MV-4-11 (cell line): ENCODE measurements around the gene AHR.
"Not testable (repeated sequence)": the region's sequence is repeated elsewhere in the genome, so short reads cannot be mapped to it uniquely, and the experiment has no call there.

ENCODE experiments used
- DNase-seq: peaks from one replicate; lab custom pipeline; 2025; lab: John Stamatoyannopoulos, UW

AHR gene

DNA sequence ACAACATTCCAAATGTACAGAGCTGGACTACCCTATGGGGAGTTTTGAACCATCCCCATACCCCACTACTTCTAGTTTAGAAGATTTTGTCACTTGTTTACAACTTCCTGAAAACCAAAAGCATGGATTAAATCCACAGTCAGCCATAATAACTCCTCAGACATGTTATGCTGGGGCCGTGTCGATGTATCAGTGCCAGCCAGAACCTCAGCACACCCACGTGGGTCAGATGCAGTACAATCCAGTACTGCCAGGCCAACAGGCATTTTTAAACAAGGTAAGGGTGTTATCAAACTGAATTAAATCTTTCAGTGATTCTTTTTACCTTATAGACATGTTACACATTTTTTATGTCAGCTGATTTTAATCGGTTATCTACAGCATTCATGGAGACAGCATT is 41.5 kb downstream of the AHR start:
- DNase-seq, result peak; percentile 19

DNA sequence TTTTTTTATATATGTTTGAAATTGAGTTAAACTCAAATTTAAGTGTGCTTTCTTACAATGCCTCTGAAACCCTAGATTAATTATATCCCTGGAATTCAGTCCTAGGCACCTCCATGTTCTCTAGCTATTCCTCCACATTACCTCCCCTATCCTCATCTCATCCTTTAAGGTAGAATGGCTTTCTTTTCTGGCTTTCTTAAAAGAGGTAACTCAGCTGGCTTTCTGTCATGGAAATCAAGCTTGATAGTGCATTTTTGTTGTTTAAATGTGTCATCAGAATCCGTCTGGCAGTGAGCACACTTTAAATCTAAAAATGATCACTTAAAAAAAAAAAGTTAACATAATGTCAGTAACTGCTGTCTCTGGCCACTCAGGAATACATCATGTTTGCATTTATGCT is 42.2 kb downstream of the AHR start:
- DNase-seq, result no peak

DNA sequence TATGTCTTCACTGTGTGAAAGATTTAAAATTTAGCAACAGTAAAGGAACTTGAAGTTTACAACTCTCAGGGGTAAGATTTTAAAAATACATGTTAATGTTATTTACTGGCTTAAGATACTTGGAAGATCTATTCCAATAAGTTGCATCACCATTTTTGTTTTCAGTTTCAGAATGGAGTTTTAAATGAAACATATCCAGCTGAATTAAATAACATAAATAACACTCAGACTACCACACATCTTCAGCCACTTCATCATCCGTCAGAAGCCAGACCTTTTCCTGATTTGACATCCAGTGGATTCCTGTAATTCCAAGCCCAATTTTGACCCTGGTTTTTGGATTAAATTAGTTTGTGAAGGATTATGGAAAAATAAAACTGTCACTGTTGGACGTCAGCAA is 44.3 kb downstream of the AHR start:
- no peak for DNase-seq

DNA sequence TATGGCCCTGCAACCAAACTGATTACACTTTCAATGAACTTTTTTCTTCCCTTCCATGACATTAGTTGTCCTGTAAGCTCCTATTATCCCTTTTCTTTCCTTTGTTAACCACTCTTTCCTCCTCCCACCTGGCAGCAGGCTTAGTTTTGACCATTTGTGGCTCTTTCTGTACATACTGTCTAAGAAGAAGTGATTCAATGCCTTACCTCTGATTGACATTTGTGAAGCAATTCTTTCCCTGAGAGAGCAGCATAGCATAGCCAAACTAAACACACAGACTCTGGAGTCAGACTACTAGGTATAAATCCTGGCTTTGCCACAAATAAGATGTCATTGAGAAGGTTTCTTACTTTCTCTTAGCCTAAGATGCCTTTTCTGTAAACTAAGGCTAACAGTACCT is 48.9 kb downstream of the AHR start:
- DNase-seq, result no peak

DNA sequence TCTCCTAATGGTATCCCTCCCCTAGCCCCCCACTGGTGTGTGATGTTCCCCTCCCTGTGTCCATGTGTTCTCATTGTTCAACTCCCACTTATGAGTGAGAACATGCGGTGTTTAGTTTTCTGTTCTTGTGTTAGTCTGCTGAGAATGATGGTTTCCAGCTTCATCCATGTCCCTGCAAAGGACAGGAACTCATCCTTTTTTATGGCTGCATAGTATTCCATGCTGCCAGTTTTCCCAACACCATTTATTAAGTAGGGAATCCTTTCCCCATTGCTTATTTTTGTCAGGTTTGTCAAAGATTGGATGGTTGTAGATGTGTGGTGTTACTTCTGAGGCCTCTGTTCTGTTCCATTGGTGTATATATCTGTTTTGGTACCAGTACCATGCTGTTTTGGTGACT is 50.5 kb downstream of the AHR start:
- DNase-seq, result not testable (repeated sequence)

DNA sequence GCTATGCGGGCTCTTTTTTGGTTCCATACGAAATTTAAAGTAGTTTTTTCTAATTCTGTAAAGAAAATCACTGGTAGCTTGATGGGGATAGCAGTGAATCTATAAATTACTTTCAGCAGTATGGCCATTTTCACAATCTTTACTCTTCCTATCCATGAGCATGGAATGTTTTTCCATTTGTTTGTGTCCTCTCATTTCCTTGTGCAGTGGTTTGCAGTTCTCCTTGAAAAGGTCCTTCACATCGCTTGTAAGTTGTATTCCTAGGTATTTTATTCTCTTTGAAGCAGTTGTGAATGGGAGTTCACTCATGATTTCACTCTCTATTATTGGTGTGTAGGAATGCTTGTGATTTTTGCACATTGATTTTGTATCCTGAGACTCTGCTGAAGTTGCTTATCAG is 51.9 kb downstream of the AHR start:
- not testable (repeated sequence) for DNase-seq

DNA sequence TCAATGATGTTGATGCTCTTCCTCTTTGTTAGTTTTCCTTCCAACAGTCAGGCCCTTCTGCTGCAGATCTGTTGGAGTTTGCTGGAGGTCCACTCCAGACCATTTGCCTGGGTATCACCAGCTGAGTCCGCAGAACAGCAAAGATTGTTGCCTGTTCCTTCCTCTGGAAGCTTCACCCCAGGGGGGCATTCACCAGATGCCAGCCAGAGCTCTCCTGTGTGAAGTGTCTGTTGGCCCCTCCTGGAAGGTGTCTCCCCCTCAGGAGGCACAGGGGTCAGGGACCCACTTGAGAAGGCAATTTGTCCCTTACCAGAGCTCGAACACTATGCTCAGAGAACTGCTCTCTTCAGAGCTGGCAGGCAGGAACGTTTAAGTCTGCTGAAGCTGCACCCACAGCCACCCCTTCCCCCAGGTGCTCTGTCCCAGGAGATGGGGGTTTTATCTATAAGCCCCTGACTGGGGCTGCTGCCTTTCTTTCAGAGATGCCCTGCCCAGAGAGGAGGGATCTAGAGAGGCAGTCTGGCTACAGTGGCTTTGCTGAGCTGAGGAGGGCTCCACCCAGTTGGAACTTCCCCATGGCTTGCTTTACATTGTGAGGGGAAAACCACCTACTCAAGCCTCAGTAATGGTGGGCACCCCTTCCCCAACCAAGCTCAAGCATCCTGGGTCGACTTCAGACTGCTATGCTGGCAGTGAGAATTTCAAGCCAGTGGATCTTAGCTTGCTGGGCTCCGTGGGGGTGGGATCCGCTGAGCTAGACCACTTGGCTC is 55.4 kb downstream of the AHR start:
- DNase-seq, result not testable (repeated sequence)

DNA sequence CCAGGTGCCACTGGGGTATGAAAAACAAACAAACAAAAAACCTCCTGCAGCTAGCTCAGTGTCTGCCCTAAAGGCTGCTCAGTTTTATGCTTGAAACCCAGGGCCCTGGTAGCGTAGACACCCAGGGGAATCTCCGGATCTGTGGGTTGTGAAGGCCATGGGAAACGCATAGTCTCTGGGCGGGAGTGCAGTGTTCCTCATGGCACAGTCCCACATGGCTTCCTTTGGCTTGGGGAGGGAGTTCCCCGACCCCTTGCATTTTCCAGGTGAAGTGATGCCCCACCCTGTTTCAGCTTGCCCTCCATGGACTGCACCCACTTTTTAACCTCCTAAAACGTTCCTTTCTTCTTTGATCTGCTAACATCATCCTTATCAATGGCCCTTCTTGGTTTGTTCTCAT is 56.0 kb downstream of the AHR start:
- DNase-seq, result no peak

DNA sequence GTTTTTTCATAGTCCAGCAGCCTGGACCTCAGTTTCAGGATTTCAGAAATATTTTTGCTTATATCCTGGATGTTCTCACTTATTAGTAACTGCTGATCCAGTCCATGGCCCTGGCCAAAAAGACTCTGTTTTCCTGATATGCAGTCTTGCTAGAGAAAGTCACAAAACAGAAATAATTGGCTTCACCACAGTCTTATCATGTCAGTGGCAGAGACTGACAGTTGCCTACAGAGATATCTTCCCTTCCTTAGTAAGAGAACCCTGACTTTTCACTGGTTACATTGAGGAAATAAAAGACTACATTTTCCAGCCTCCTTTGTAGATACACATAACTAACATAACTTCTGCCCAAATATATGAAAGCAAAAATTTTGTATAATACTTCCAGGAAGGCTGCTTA is 56.6 kb downstream of the AHR start:
- DNase-seq, result no peak

DNA sequence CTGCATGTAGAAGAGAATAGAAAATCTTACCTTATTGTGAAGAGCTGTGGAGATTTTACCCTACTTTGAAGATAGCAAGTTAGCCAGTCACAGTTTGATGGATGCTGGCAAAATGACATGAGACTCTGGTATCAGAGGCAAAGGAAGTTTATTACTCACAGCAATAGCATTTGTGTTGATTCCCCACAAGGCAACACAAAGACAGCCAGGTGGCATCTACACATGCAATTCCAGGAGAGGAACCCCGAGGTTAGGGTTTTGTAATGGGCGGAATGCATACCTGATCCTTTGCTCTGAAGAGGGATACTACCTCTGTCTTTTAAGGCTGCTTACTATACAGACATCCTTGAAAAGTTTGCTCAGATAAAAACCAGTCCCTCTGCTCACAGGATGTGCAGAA is 59.5 kb downstream of the AHR start:
- DNase-seq, result no peak

DNA sequence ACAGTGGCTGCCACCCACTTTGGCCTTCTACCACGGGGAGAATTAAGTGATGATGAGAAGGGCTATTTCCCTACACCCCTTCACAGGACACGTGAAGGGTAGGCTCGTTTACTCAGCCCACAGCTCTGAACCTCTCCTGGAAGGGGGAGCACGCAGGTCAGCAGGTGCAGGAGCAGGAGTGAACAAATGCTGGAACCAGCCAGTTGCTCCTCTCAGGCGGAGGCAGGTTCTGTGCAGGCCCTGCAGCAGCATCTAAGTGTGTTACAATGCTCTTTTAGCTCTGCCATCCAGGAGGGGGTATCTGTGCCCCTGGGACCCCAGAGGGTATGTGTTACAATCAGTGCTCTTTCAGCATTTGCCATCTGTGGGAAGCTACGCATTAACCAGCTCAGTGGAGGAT is 61.2 kb downstream of the AHR start:
- DNase-seq, result no peak

DNA sequence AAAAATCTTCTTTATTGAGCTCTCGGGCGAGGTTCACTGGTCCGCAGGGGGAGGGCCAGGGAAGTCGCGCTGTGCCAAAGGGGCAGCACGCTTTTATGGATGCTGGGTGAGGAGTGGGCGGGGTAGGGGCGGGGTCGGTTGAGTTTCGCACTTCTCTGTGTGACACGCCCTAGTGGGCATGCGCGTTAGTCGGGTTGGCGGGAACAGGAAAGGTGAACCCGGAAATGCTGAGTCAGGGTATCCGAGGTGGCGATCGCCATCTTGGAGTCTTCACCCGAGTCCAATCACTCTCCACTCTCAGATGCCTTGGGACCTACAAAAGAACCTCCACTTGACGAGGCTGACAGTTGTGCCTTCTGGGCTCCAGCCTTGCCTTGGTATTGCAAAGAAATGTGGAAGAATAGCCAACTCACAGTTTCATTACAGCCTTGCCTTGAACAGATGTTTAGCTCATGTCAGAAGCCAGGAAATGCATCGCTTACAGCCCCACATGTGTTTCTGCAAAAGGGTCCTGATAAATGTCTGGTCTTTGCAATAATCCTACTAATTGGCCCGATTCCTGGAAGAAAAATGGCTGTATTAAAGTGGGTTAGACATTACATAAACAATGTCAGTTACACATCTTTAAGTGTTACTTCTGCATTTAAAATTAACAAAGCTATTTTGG is 64.1 kb downstream of the AHR start:
- peak; percentile 73 for DNase-seq

DNA sequence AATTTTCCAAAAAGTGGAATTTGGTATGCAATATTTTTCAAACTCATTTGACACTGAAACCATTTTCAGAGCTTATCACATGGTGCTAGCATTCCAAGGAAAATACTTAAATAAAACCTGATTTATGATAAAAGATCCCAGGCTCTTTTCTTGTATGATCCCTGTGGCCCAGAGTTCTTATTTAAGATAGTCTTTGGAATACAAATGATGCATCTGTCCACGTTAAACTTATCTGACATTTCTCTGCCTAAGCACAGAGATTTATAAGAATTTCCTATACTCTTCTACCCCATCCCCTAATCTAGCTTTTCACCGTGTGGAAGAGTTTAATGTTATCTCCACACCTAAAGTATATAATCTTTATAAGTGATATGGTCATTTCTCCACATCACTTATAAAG is 66.2 kb downstream of the AHR start:
- no peak for DNase-seq

DNA sequence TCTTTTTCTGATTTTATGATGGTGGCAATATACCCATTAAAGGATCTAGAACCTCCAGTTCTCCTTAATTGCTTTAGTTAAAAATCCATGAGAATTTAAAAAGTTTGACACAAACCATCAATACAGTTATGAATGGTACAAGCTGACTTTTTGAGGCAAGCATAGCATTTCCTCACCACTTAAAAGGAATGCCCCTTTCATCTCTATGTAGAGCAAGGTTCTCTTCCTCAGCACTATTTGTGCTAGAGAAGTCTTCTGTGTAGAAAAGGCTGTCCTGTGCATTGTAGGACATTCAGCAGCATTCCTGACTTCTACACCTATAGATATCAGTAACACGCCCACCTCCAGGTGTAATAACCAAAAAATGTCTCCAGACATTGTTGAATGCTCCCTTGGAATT is 67.3 kb downstream of the AHR start:
- DNase-seq, result no peak

DNA sequence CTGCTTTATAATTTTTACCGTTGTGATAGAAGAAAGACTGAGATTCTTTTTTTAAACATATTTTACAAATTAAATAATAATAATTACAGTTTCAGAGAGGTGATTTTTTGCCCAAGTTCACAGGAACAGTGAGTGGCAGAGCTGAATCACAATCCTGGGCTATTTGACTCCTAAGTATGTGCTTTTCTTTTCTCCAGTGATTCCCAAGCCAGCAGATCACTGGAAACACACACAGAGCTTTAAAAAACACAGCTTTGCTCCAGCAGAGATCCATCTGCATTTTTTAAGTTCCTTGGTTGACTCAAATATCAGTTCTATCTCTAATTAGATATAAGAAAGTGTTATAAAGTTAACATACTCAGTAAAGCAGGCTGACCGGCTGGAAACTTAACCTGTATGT is 69.0 kb downstream of the AHR start:
- no peak for DNase-seq

DNA sequence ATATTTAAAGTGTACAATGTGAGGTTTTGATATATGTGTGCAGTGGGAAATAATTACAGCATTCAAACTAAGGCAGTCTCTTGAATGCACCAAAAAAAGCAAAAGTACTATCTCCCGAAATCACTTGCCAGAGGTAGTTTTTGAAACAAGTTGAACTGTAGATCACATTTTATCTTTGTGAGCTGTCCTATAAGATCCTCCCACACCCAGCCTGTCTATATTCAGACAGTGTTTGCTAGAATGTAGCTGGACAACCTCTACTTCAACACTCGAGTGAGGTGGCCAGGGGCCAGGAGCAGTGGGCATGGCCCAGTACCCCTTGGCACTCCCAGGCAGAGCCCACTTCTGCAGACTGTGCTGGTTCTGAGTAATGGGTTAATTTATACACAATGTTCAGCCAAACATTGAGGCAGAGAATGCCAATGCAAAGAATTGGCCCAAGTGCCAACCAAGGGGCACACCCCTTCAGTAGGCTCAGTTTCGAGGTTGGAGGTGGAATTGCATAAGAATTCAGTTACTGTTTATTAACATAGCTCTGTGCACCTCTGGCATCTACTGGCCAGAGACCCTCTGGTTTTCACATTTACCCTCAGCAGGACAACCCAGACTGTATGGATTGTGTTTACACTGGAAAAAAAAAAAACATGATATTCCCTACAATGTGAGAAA is 70.5 kb downstream of the AHR start:
- DNase-seq, result peak; percentile 18

DNA sequence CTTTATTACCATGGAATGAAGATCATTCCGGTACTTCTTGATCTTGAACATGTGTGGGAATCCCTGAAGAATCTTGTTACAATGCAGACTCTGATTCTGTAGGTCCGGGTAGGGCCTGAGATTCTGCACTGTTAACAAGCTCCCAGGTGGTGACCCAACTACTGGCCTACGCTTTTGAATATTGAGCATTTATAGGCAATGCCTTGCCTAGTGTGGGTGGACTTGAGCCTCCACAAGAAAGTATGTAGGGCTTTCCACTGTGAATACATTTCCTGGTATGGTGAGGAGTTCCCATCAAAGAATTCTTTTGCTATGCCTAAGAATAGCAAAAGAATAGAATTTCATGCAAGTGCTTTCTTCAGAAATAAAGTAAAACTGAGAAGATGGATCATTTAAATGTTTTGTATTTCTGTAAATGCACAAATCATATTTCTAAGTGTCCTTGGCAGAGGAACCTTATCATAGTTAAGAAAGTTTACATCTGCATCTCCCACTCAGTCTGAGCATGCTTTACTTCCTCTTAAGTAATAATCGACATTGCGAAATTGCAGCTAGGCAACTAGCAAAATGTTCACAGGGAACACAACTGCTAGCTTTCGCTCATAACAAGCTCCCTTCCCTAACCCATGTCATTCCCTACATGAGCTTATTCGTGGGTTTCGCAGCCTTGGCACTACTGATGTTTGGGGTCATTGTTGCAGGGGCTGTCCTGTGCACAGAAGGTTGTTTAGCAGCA is 71.4 kb downstream of the AHR start:
- DNase-seq, result peak; percentile 97

DNA sequence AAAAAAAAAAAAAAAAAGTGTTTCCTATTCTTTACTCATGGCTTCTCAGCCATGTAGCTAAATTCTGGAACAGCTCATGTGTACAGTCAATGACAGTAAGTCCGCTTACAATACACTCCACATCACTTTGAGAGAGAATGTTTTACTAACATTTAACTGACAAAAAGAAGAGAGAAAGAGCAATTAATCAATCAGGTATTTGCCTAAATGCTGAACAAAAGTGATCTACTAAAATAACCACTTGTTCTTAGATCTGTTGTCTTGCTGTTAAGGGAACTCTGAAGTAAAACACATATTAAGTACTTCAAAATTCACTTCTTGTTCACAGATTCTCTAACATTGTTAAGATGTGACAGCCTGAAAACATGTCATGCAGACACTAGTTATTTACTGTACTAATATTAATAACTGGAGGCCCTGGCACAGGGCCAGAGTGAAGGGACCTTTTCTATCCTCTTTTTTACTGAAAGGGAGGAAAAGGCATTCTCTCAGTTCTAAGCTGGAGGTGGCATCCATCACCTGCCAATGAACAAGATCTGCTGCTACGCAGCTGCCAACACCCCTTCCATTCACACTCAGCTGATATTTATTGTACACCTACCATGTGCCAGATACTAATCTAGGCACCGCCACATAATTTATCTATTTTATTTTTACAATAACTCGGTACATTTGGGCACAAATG is 72.6 kb downstream of the AHR start:
- DNase-seq, result peak; percentile 14

DNA sequence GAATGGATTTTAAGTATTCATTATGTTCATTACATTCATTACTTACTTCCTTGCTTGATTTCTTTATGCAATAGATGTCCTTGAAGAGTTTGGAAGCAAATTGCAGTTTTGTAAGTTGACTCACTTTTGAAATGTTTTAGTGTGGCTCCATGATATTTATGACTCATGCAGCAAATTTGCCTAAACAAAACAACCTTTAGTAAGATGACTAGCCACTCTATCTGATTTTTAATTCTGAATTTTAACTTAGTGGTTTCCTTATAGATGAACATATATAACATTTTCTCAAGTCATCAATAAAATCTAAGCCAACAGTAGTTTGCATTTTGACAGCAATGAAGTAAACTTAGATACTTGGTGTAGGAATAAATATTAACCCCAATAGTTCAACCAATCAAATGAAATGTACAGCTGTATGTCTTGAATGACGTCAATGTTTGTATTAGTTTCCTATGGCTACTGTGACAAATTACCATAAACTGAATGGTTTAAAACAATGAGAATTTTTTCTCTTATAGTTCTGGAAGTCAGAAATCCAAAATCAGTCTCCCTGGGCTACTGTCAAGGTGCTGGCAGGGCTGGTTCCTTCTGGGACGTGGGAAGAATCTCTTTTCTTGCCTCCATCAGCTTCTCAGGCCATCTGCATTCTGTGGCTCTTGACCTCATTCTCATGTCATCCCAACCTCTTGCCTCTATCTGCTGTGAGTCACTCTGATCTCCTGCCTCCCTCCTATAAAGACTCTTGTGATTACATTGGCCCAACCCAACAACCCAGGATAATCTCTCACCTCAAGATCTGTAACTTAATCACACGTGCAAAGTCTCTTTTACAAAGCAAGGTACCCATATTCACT is 73.4 kb downstream of the AHR start:
- DNase-seq, result peak; percentile 33

DNA sequence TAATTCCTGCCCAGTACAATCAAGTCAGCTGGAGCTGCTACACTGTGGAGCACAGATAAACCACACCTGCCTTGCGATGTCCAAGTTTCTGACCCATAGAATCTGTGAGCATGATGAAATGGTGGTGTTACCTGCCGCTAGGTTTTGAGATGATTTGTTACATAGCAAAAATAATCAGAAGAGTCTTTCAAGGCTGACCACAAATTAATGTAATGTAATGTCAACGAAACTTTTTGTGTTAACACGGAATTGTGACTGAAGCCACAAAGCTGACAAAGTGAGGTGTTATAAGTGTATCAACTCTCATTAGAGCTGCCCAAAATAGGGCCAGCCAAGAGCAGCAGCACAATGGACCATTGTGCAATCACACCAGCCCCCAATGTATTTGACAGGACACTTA is 75.7 kb downstream of the AHR start:
- no peak for DNase-seq

DNA sequence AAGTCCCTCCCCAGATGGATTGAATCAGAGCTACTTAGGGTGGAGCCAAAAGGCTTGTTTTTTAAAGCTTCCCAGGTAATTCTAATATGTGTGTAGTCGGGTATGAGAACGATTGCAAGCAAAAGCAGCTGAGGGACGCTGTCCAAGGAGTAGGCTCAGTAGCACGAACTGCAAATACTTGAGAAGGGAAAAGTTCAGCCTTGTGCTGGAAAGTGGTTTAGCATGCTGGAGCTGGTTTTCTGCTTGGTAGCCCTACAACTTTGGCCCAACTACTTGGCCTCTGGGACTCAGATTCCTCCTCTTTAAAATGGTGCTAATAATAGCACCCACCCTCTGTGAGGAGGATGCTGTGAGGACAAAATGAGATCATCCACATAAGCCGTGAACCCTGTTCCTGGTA is 76.2 kb downstream of the AHR start:
- no peak for DNase-seq
